ENCODE measurements around the gene CFAP68.

CFAP68 gene, protein sequence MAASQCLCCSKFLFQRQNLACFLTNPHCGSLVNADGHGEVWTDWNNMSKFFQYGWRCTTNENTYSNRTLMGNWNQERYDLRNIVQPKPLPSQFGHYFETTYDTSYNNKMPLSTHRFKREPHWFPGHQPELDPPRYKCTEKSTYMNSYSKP

GRCh38 chr11:111878849-111879636 is at the start of gene CFAP68, which contains the start of gene FDXACB1:
CFAP68 (plus strand) TSS chr11:111879541; CDS start chr11:111879561, 20 bp downstream.
FDXACB1 (minus strand) TSS chr11:111879165; CDS start chr11:111879132, 33 bp downstream.
- peak; percentile 93 for DNase-seq
- ATAC-seq: peak; percentile 93

- DNase-seq (no peak), ATAC-seq (no peak)
Measured at GRCh38 chr11:111833524-111833923, 45.8 kb upstream of the CFAP68 start.

DNA sequence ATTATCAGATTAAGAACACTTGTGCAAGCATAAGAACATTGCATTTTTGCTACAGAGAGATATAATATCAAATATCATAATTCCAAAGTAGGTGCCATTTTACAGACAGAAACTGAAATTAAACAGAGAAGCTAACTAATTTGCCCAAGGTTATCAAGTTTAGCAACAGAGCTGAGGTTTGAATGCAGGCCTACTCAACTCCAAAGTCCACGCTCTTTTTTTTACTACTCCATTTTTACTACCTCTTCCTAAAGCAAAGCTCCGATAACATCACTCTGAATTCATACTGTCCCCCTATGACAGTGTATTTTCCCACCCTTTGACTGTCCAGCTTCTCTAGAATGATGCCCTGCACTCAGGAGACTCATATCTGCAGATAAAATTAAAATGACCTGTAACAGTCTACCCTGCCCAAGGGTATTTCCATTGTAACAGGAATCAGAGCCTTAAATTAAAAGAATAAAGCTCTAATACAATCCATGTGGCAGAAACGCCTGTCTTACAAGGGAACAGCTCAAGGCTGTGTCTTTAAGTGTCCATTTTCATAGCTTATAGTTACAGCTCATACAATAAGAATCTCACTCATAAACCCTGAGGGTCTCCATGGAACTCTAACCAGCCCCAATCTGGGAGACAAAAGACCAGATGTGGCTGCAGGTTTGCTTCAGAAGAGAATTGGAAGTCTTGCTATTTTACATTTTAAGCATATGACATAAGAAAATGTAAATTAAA is 44.7 kb upstream of the CFAP68 start:
- ATAC-seq (no peak), DNase-seq (no peak)

GRCh38 chr11:111835665-111836064 is 43.7 kb upstream of the CFAP68 start:
- DNase-seq (no peak), ATAC-seq (no peak)

GRCh38 chr11:111836162-111836561 is 43.2 kb upstream of the CFAP68 start:
- ATAC-seq (no peak), DNase-seq (no peak)

GRCh38 chr11:111836721-111837120 is 42.6 kb upstream of the CFAP68 start:
- ATAC-seq: peak; percentile 52
- DNase-seq: no peak

- ATAC-seq (no peak), DNase-seq (no peak)
Measured at GRCh38 chr11:111837366-111837891, 41.9 kb upstream of the CFAP68 start.

DNA sequence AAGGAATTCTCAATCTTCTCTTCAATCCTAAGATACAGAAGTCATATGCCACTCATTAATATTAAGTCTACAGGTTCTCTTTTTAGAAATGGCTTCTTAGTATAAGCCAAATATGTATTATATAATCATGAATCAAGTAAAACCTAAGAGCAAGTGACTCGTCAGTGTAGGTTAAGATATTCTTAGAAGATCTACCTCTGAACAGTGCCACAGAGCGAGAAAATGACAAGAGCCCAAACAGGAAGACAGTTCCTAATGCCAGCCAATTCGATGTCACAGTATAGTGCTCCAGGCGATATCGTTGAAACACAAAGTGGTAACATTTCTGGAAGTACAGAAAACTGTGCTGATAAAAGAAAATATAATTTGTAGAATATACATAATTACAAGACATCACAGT is 41.3 kb upstream of the CFAP68 start:
- ATAC-seq (no peak), DNase-seq (no peak)

- ATAC-seq (no peak), DNase-seq (no peak)
Measured at GRCh38 chr11:111840143-111840542, 39.2 kb upstream of the CFAP68 start.

GRCh38 chr11:111841370-111842053 is 37.8 kb upstream of the CFAP68 start:
- peak; percentile 90 for ATAC-seq
- peak; percentile 89 for DNase-seq

- DNase-seq (no peak), ATAC-seq (no peak)
Measured at GRCh38 chr11:111843661-111844060, 35.7 kb upstream of the CFAP68 start.

DNA sequence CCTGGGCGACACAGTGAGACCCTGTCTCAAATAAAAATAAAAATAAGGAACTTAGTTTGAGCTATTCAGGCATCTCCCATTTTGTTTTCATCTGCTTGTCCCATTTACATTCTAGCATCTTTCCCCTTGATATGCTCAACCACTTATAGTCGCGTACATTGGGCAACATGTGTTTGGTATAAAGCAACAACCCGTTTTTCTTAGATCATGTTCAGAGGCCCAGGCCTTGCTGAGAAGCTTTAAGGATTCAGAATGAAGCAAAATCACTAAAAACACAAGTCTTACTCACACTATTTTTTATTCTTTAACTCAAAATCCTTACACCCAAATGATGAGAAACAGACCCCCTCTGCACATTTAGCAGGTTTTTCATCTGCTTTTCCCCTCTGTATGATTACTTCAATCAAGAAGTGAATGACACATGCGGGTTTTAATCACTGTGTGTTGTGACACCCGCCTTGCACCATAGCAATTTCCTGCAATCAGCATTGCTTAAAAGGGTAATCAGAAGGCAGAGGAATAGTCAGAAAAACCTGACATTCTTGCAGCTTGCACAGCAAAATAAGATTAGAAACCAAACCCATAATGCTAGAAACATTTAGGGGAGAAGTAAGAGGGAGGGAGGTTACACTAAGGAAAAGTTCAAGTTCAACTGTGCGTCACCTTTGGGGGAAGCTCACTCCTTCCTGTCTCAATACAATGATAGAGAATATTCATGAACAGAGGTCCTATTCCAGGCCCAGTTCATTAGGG is 33.9 kb upstream of the CFAP68 start:
- no peak for DNase-seq
- ATAC-seq: no peak

DNA sequence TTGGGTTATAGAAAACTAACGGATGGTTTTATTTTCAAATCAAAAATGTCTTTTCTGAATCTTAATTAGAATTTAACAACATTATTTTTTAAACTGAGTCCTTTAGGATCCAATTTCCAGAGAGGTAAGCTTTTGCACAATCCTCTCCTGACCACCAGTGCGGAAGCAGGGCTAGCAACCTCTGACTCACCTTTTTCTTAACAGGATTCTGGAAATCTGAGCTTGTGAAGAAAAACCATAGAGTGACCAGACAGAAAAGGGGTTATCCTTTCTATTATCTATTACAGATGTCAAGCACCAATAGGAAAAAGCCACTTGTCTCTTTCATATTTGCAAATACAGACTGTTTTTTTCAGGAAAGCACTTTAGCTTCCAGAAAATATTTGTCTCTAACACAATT is 33.3 kb upstream of the CFAP68 start:
- DNase-seq: no peak
- ATAC-seq: no peak

DNA sequence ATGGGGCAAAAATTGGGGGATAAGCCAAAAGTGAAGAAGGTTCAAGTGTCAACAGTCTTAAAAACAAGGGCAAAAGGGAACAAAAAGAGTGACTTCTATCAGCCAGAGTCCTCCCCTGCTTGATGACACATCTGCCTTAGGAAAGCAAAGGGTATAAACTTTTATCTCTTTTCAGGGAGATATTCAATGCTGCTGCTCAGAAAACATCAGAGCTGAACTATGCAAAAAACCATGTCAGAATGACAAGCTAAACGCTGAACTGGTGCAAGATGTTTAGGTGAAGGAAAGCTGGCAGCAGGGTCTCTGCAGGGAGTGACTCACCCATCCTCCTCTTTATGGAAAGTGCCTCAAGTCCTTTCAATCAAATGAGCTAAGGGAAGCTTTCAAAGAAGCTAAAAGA is 32.7 kb upstream of the CFAP68 start:
- no peak for DNase-seq
- no peak for ATAC-seq

DNA sequence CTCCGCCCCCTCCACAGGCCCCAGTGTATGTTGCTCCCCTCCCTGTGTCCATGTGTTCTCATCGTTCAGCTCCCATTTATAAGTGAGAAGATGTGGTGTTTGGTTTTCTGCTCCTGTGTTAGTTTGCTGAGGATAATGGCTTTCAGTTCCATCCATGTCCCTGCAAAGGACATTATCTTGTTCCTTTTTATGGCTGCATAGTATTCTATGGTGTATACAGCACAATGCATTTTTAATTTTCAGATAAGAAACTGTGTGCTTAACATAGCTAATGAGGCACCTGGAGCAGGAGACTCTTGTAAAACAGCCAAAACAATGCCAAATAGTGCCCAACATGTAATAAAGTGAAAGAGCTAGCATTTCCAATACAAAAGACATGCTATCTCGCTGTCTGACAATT is 29.7 kb upstream of the CFAP68 start:
- no peak for DNase-seq
- no peak for ATAC-seq

DNA sequence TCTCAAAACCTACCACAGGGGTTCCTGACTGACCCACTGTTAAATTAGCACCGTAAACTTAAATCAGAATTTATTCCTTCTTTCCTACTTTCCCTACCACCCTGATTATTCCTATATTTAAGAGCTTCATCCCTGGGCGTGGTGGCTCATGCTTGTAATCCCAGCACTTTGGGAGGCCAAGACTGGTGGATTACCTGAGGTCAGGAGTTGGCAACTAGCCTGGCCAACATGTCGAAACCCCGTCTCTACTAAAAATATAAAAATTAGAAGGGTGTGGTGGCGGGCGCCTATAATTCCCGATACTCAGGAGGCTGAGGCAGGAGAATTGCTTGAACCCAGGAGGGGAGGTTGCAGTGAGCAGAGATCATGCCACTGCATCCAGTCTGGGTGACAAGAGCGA is 28.3 kb upstream of the CFAP68 start:
- ATAC-seq (no peak), DNase-seq (no peak)

DNA sequence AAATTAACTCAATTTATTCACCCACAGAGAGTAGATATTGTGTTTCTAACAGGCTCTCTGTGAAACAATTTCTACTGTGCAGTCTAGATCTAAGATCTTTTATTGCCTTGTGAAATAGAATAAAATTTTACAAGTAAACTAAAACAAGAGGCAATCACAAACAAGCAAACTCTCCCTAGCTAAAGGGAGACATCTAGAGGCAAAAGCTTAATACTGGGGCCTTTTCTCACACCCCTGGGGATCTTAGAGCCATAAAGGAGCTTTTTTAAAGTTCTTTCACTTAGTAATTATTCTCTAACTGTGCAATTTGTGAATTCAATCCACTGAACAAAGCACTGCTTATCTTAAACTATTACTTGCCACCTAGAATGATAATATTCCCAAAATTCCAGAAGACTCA is 27.7 kb upstream of the CFAP68 start:
- no peak for ATAC-seq

GRCh38 chr11:111852103-111852502 is 27.2 kb upstream of the CFAP68 start:
- DNase-seq (no peak), ATAC-seq (no peak)

More for the DNA sequence above, 27.7 kb upstream of the CFAP68 start:
- DNase-seq: no peak

GRCh38 chr11:111855506-111855905 is 23.8 kb upstream of the CFAP68 start:
- no peak for DNase-seq
- no peak for ATAC-seq

DNA sequence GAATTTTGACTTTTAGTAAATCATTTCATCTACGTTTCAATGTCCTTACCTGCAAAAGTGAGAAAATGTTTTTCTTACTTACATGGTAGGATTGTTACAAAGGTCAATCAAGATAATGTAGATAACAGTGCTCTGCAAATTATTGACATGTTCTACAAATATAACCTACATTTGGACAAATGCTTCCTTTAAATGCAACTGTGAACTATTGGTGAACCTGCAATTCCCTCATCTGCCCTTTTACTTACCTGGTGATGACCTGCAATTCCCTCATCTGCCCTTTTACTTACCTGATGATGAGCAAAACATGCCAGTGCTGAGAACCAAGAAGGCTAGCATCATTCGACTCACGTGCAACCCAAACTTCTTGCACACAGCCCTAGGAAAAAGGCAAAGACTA is 19.1 kb upstream of the CFAP68 start:
- ATAC-seq (no peak), DNase-seq (no peak)

- no peak for DNase-seq
- ATAC-seq: no peak
Measured at GRCh38 chr11:111870113-111870512, 9.2 kb upstream of the CFAP68 start.

DNA sequence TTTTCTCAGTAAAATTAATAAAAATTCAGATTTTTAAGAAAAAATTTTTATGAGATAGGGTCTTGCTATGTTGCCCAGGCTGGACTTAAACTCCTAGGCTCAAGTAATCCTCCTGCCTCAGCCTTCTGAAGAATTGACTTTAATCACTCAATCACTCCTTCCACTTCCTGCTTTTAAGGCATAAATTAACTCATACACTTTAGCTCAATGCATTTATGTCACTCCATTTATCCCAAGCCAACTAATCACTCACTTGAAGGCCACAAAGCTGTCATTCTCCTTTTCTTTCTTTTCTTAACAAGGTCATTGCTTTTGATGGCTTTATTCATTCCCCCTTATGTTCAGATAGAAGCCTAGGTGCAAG is 8.8 kb upstream of the CFAP68 start:
- no peak for DNase-seq
- peak; percentile 3 for ATAC-seq

Measured in stimulated activated naive CD8-positive, alpha-beta T cell treated with anti-CD3 and anti-CD28 coated beads, Interleukin-15, Interleukin-2, amounts not matched to agents 100 U/mL and 50 U/mL, for 24 hours (primary cell).